H9 (cell line): ENCODE data around the gene ERFE. TPM values are rescaled to one million over a fixed set of nuclear protein-coding genes. Genes with fewer than 3 reads are reported as not detected.

Experiments used
- DNase-seq: peaks from one replicate; pipeline ENCODE4 v3.0.0-alpha.2; 2017
- H2AFZ ChIP-seq: one replicate; pipeline ENCODE4 v1.6.1; 2013; ENCODE audit warnings: mild to moderate bottlenecking, low read length, control low read depth, moderate library complexity
- H2AK5ac ChIP-seq: 2 replicates; pipeline ENCODE4 v1.6.1; 2013; ENCODE audit warnings: low read length, control low read depth, mixed read lengths; ENCODE audit not compliant: insufficient read length
- H2BK120ac ChIP-seq: one replicate; pipeline ENCODE4 v1.6.1; 2013; ENCODE audit warnings: low read depth, mild to moderate bottlenecking, low read length, control low read depth, inconsistent platforms; ENCODE audit not compliant: poor library complexity, severe bottlenecking
- H2BK12ac ChIP-seq: 2 replicates; pipeline ENCODE4 v1.6.1; 2013; ENCODE audit warnings: low read length, control low read depth, mixed read lengths, low read depth; ENCODE audit not compliant: insufficient read length
- H2BK15ac ChIP-seq: 2 replicates; pipeline ENCODE4 v1.6.1; 2013; ENCODE audit warnings: low read depth, low read length, control low read depth
- H2BK20ac ChIP-seq: one replicate; pipeline ENCODE4 v1.6.1; 2013; ENCODE audit warnings: low read depth, mild to moderate bottlenecking, low read length, control low read depth, inconsistent platforms; ENCODE audit not compliant: poor library complexity, severe bottlenecking
- H2BK5ac ChIP-seq: 2 replicates; pipeline ENCODE4 v1.6.1; 2013; ENCODE audit warnings: low read length, control low read depth, mixed read lengths; ENCODE audit not compliant: insufficient read length
- H3K14ac ChIP-seq: 2 replicates; pipeline ENCODE4 v1.6.1; 2013; ENCODE audit warnings: low read length, control low read depth; ENCODE audit not compliant: insufficient read depth
- H3K18ac ChIP-seq: 2 replicates; pipeline ENCODE4 v1.6.1; 2013; ENCODE audit warnings: low read depth, mild to moderate bottlenecking, mixed read lengths, low read length, control low read depth; ENCODE audit not compliant: insufficient read length
- H3K23ac ChIP-seq: 2 replicates; pipeline ENCODE4 v1.6.1; 2013; ENCODE audit warnings: low read length, control low read depth, mixed read lengths, low read depth; ENCODE audit not compliant: insufficient read length
- H3K23me2 ChIP-seq: 2 replicates; pipeline ENCODE4 v1.6.1; 2013; ENCODE audit warnings: low read depth, mild to moderate bottlenecking, mixed read lengths, low read length, control low read depth; ENCODE audit not compliant: insufficient read length, poor library complexity, severe bottlenecking
- H3K27ac ChIP-seq: 2 replicates; pipeline ENCODE4 v1.5.1; 2013; ENCODE audit warnings: low read length, control low read depth, mixed read lengths, low read depth; ENCODE audit not compliant: insufficient read length
- H3K27me3 ChIP-seq: 2 replicates; pipeline ENCODE4 v1.6.1; 2013; ENCODE audit warnings: low read length, control low read depth, inconsistent platforms; ENCODE audit not compliant: insufficient read depth
- H3K4ac ChIP-seq: 2 replicates; pipeline ENCODE4 v1.6.1; 2013; ENCODE audit warnings: low read depth, mild to moderate bottlenecking, control low read depth, inconsistent platforms, low read length, moderate library complexity
- H3K4me1 ChIP-seq: 2 replicates; pipeline ENCODE4 v1.6.1; 2013; ENCODE audit warnings: low read length, control low read depth, inconsistent platforms; ENCODE audit not compliant: insufficient read depth
- H3K4me2 ChIP-seq: 2 replicates; pipeline ENCODE4 v1.6.1; 2013; ENCODE audit warnings: low read length, control low read depth, mixed read lengths; ENCODE audit not compliant: insufficient read length, insufficient read depth
- H3K56ac ChIP-seq: 2 replicates; pipeline ENCODE4 v1.6.1; 2013; ENCODE audit warnings: low read depth, mild to moderate bottlenecking, mixed read lengths, low read length, control low read depth; ENCODE audit not compliant: insufficient read length
- H3K79me1 ChIP-seq: 2 replicates; pipeline ENCODE4 v1.6.1; 2013; ENCODE audit warnings: low read depth, mild to moderate bottlenecking, moderate library complexity, low read length, control low read depth, inconsistent platforms; ENCODE audit not compliant: insufficient read depth, poor library complexity, severe bottlenecking
- H3K79me2 ChIP-seq: 2 replicates; pipeline ENCODE4 v1.6.1; 2013; ENCODE audit warnings: low read length, control low read depth, inconsistent platforms; ENCODE audit not compliant: insufficient read depth
- H3K9ac ChIP-seq: 2 replicates; pipeline ENCODE4 v1.6.1; 2013; ENCODE audit warnings: low read length, control low read depth, mixed read lengths; ENCODE audit not compliant: insufficient read length; ENCODE audit errors: extremely low read depth
- H3K9me3 ChIP-seq: one replicate; pipeline ENCODE4 v1.6.1; 2013; ENCODE audit warnings: low read depth, low read length, inconsistent platforms; ENCODE audit not compliant: control insufficient read depth
- H3T11ph ChIP-seq: one replicate; pipeline ENCODE4 v1.6.1; 2013; ENCODE audit warnings: mild to moderate bottlenecking, low read length, control low read depth, inconsistent platforms
- H4K20me1 ChIP-seq: one replicate; pipeline ENCODE4 v1.6.1; 2013; ENCODE audit not compliant: control insufficient read depth, insufficient read length, insufficient read depth
- H4K5ac ChIP-seq: 2 replicates; pipeline ENCODE4 v1.6.1; 2013; ENCODE audit warnings: low read depth, mild to moderate bottlenecking, mixed read lengths, low read length, control low read depth; ENCODE audit not compliant: insufficient read length
- H4K8ac ChIP-seq: replicated peaks from 2 replicates; pipeline ENCODE4 v1.6.1; 2013; ENCODE audit warnings: low read length, control low read depth, mixed read lengths, low read depth; ENCODE audit not compliant: insufficient read length
- H4K91ac ChIP-seq: 2 replicates; pipeline ENCODE4 v1.6.1; 2013; ENCODE audit warnings: low read depth, mild to moderate bottlenecking, moderate library complexity, mixed read lengths, low read length, control low read depth; ENCODE audit not compliant: insufficient read length
- H3K27ac Mint-ChIP-seq, 3 experiments: 2 replicates in 2 of 3; 3 replicates in 1 of 3; pipeline ENCODE4 v1.8.0; 2020 to 2021; ENCODE audit warnings: mixed read lengths in 3 of 3, mild to moderate bottlenecking in 1 of 3, moderate library complexity in 1 of 3
- H3K27me3 Mint-ChIP-seq: 2 replicates; pipeline ENCODE4 v1.8.0; 2021; ENCODE audit warnings: low read depth, mild to moderate bottlenecking, moderate library complexity, mixed read lengths
- H3K36me3 Mint-ChIP-seq, 3 experiments: 2 replicates in 2 of 3; 3 replicates in 1 of 3; pipeline ENCODE4 v1.8.0; 2020 to 2021; ENCODE audit warnings: low read depth in 3 of 3, mixed read lengths in 3 of 3; ENCODE audit not compliant: insufficient read depth in 1 of 3
- H3K4me1 Mint-ChIP-seq, 2 experiments: 2 replicates each; pipeline ENCODE4 v1.8.0; 2020; ENCODE audit warnings: mixed read lengths in 2 of 2
- H3K4me3 Mint-ChIP-seq, 2 experiments: 2 replicates in 1 of 2; 3 replicates in 1 of 2; pipeline ENCODE4 v1.8.0; 2020 to 2021; ENCODE audit warnings: mild to moderate bottlenecking in 2 of 2, mixed read lengths in 2 of 2, moderate library complexity in 1 of 2
- H3K9me3 Mint-ChIP-seq, 2 experiments: 2 replicates in 1 of 2; 3 replicates in 1 of 2; pipeline ENCODE4 v1.8.0; 2020; ENCODE audit warnings: mild to moderate bottlenecking in 2 of 2, mixed read lengths in 2 of 2, moderate library complexity in 1 of 2
- WGBS: extraction: QIAGEN DNeasy Blood & Tissue Kit; methylation state at CpG from one replicate; pipeline ENCODE4 v1.1.7; 2013; ENCODE audit warnings: missing lambda C conversion rate, low lambda C conversion rate, mixed read lengths; ENCODE audit not compliant: insufficient read length; ENCODE audit errors: extremely low coverage; 5-methylcytosine and 5-hydroxymethylcytosine counted together
- total RNA-seq: library from RNA; stranded (reverse); gene quantifications from 2 replicates; pipeline ENCODE4 v1.2.1, GENCODE V29; 2021
- TF ChIP-seq, protein P1 (sequence below): fragments of 200-600 bp; sonication (generic); conservative IDR thresholded peaks from 3 replicates; pipeline ENCODE4 v1.8.0; 2021; ENCODE audit warnings: antibody characterized with exemption, mild to moderate bottlenecking

Gene ERFE
- total RNA-seq, 1 experiment from 2014 or later: 2.1 TPM

DNA sequence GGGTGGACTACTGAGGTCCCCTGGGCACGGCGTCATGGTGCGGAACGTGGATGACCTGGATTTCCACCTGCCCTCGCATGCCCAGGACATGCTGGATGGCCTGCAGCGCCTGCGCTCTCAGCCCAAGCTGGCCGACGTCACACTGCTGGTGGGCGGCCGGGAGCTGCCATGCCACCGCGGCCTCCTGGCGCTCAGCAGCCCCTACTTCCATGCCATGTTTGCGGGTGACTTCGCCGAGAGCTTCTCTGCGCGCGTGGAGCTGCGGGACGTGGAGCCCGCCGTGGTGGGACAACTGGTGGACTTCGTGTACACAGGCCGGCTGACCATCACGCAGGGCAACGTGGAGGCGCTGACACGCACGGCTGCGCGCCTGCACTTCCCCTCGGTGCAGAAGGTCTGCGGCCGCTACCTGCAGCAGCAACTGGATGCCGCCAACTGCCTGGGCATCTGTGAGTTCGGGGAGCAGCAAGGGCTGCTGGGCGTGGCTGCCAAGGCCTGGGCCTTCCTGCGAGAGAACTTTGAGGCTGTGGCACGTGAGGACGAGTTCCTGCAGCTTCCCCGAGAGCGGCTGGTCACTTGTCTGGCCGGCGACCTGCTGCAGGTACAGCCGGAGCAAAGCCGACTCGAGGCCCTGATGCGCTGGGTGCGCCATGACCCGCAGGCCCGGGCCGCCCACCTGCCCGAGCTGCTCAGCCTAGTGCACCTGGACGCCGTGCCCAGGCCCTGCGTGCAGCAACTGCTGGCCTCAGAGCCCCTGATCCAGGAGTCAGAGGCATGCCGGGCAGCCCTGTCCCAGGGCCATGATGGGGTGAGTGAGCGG, 17.8 kb upstream of the ERFE start:
- no peak overlapping the region for H3K18ac ChIP-seq
- H3K23ac ChIP-seq: no peak overlapping the region
- H2BK120ac ChIP-seq: no peak overlapping the region
- Mint-ChIP-seq H3K4me1 (no peaks in the 10 kb centered on the region), H3K27ac (no peak overlapping the region), H3K27me3 (no peaks in the 10 kb centered on the region; the same call in 1 of the 2 replicates), H3K36me3 (no peaks in the 10 kb centered on the region), H3K9me3 (no peaks in the 10 kb centered on the region), H3K4me3 (no peak overlapping the region)
- no peaks in the 10 kb centered on the region for H3K9me3 ChIP-seq
- no peaks in the 10 kb centered on the region for H3K79me1 ChIP-seq
- H4K8ac ChIP-seq: no peak overlapping the region
- H4K20me1 ChIP-seq: peaks cover 2% of the 10 kb centered on the region
- TF ChIP-seq, protein P1, sequence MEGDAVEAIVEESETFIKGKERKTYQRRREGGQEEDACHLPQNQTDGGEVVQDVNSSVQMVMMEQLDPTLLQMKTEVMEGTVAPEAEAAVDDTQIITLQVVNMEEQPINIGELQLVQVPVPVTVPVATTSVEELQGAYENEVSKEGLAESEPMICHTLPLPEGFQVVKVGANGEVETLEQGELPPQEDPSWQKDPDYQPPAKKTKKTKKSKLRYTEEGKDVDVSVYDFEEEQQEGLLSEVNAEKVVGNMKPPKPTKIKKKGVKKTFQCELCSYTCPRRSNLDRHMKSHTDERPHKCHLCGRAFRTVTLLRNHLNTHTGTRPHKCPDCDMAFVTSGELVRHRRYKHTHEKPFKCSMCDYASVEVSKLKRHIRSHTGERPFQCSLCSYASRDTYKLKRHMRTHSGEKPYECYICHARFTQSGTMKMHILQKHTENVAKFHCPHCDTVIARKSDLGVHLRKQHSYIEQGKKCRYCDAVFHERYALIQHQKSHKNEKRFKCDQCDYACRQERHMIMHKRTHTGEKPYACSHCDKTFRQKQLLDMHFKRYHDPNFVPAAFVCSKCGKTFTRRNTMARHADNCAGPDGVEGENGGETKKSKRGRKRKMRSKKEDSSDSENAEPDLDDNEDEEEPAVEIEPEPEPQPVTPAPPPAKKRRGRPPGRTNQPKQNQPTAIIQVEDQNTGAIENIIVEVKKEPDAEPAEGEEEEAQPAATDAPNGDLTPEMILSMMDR: no peak
- no peak overlapping the region for H3T11ph ChIP-seq
- H3K4ac ChIP-seq: no peak overlapping the region
- H3K4me1 ChIP-seq: no peaks in the 10 kb centered on the region
- H2BK12ac ChIP-seq: no peak overlapping the region
- H3K23me2 ChIP-seq: no peaks in the 10 kb centered on the region
- H3K79me2 ChIP-seq: no peaks in the 10 kb centered on the region
- no peak overlapping the region for H2BK20ac ChIP-seq
- no peak for DNase-seq
- no peak overlapping the region for H3K9ac ChIP-seq
- no peak overlapping the region for H3K4me2 ChIP-seq
- no peak overlapping the region for H2AFZ ChIP-seq
- no peak overlapping the region for H2BK5ac ChIP-seq
- WGBS: no CpG with 5 or more reads among the region's 60 CpGs
- no peak overlapping the region for H2AK5ac ChIP-seq
- H3K27me3 ChIP-seq: no peaks in the 10 kb centered on the region
- no peak overlapping the region for H3K14ac ChIP-seq
- H3K27ac ChIP-seq: no peak overlapping the region
- H4K91ac ChIP-seq: no peak overlapping the region
- H2BK15ac ChIP-seq: no peak overlapping the region
- H3K56ac ChIP-seq: no peak overlapping the region
- no peak overlapping the region for H4K5ac ChIP-seq
